Measurements from ENCODE around the gene TIGD1.
"Not testable (repeated sequence)": the region's sequence is repeated elsewhere in the genome, so short reads cannot be mapped to it uniquely, and the experiment has no call there.

Gene TIGD1

DNA sequence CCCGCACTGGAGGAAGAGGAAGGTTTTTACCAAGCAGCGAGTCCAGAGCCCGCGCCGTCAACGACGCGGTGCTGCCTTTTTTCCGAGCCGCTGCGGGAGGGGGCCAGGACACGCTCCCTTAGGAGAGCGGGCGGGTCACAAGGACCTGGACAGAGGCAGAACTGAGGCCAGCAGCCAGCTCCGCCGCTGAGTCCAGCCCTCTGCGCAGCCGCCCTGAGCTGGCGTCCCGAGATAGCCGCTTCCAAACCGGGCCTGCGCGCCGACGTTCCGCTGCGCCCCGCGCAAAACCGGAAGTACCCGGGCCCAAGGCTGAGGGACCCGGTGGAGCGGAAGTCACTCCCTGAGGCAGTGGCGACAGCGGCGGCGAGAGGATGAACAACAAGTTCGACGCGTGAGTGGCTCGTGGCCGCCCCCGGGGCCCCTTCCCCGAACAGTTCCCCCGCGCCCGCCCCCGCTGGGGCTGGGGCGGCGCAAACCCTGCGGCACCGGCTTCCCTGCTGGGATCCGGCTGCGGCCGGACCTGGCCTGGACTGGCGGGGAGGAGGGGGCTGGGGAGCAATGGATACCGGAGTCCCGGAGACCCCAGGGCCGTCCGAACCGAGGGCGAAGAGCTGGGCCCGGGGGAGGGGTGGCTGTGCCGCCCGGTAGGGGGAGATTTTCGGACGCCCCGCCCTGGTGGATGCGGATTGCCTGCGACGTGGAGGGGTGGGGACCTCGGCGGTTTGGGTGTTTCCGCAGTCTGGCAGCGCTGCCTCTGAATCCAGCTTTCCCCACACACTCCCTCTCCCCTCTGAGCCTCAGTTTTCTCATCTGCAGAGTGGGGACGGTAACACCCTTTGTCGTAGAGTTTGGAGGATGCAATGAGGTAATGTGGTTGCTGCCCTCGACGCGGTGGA lies at the start of gene TIGD1, which contains the start of gene EIF4E2:
TIGD1 (minus strand) TSS at position 204 of the 896 bp plus-strand sequence. CDS start 675 bp downstream, outside the sequence.
EIF4E2 (plus strand) TSS at position 336 of the 896 bp plus-strand sequence; CDS start at position 372, 36 bp downstream.
- peak; percentile 85 to 89 (median 86) for DNase-seq

GRCh38 chr2:232598293-232598692 lies 47.9 kb upstream of the TIGD1 start:
- DNase-seq: no peak

- DNase-seq: no peak
Measured at GRCh38 chr2:232597362-232598079, 47.2 kb upstream of the TIGD1 start.

DNA sequence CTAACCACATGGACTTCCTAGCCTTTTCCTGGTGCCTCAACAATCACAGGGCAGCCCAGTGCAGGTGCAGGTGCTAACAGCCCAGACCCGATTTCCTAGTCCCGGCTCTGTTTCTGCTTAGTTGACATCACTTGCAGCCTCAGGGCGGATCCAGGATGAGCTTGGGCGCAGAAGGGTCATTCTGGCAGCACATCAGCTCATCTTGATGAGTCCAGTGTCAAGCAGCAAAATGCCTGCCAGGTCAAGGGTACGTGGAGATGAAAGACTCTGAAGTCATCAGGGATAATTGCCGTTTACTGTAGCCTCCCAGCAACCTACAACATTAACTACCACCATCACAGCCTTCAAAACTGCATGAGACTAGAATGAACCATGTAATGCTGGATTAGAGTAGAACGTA lies 43.6 kb upstream of the TIGD1 start:
- DNase-seq: no peak

- DNase-seq: no peak
Measured at GRCh38 chr2:232592772-232593395, 42.5 kb upstream of the TIGD1 start.

GRCh38 chr2:232588680-232589585 lies 38.6 kb upstream of the TIGD1 start:
- no peak for DNase-seq

GRCh38 chr2:232588031-232588430 lies 37.7 kb upstream of the TIGD1 start:
- no peak for DNase-seq

DNA sequence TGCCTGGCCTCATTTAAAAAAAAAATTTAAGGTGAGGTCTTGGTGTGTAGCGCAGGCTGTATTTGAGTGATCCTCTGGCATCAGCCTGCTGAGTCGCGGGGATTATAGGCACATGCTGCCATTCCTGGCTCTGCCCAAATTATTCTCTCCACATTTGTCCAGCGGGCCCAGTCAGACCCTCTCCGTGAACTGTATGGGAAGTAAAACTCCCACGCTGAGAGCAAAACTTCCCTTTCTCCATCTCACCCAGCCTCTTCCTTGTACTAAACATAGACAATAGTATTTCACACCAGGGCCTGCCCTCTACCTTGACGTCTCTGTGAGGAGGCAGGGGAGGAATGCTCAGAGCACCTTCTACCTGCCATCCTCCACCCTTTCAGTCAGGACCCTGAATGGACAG lies 37.2 kb upstream of the TIGD1 start:
- no peak for DNase-seq

GRCh38 chr2:232586943-232587505 lies 36.7 kb upstream of the TIGD1 start:
- no peak for DNase-seq

DNA sequence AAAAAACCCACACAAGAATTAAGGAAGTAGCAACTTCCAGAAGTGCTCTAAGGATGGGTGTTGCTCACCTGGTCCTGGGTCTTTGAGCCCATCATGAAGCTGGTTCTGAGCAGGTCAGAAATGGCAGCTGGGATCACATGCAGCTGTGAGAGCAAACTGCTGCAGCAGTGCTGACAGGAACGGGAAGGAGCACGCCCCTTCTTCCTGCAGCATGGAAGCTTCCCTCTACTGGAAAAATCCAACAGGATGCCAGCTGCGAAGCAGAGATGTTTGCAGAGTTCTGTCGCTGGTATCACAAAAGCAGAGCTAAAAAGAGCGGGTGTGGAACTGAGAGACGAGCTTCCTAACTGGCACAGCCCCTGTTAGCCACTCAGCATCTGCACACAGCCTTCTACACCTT lies 33.9 kb upstream of the TIGD1 start:
- DNase-seq: no peak

GRCh38 chr2:232581725-232582124 lies 31.4 kb upstream of the TIGD1 start:
- DNase-seq: no peak

DNA sequence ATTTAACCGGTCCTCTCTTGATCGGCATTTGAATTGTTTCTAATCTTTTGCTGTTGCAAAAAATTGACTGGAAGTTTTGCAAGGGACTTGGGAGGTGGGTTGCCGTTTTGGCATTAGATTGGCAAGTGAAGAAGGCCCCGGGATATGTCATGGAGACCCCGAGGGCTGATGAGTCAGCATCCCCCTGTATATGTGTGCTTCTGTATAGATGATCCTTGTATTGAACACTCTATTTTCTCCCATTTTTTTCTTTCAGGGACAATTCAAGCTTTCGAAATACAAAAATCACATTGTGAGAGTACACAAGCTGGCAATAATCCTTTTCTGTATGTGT lies 30.3 kb upstream of the TIGD1 start:
- DNase-seq: no peak

DNA sequence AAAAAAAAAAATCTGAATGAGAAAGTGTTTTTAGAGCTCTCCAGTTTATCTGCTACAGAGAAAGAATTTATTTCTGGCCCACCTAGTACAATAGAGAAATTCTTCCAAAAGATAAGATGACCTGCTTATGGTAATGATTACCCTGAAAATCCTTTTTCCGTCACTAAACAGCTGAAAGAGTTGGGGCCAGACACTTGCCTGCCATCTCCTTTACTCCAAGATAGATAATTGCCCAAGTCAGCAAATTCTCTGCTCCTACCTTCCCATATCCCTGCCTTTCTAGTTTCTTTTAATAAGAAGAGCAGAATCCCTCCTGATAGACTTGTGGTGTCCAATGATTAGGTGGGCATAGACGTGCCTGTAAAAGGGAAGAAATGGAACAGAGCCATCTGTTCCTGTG lies 28.3 kb upstream of the TIGD1 start:
- no peak for DNase-seq

DNA sequence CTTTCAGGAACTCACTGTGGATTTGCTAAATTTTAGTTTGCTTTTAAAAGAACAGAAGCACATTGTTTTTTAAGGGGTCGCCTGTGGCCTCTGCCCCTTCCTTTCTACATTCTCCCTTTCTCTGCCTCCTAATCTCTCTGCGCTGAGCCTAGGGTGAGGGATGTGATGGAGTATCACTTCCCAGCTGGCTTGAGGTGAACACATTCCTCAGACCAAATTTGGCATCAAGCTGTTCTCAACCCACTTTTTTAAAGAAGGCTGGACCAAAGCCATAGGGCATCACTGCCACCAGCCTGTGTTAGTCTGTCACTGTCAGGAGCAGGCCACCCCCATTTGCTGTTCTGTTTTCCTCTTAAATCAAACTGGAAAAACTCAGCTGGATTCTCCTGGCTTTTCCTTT lies 27.5 kb upstream of the TIGD1 start:
- no peak for DNase-seq

GRCh38 chr2:232576995-232577394 lies 26.6 kb upstream of the TIGD1 start:
- no peak for DNase-seq

- no peak for DNase-seq
Measured at GRCh38 chr2:232575404-232575746, 25.0 kb upstream of the TIGD1 start.

DNA sequence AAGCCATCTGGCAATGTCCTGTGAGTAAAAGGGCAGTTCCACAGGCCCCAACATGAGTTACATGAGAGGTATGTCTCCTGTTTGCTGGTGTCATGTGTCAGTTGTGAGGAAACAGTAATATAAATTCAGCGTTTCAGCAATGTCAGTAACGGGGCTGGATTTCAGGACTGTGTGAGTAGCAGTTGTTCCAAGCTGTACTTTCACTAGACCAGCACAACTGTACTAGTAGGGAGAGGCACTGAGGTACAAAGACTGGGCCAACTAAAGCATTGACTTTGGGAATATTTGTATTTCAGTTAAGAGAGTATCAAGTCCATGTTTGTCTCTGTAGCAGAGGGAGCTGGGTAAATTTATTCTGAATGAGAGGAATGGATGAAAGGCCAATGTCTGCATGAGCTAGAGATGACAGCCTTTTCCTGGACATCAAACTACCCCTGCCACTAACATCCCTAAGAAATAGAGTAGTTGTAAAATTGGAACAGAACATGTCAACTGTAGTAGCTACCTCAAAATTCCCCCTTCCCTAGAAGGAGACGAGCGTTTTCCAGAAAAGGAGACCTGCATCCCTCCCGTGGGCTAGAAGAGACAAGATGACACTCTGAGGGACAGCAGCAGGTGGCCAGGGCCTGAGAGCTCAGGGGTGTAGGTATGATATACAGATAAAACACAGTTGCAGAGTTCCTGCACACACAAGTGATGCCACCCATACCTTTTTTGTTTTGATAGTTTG lies 24.5 kb upstream of the TIGD1 start:
- no peak for DNase-seq

- no peak for DNase-seq
Measured at GRCh38 chr2:232573771-232574435, 23.5 kb upstream of the TIGD1 start.

- DNase-seq: no peak
Measured at GRCh38 chr2:232573042-232573441, 22.7 kb upstream of the TIGD1 start.

GRCh38 chr2:232571026-232571474 lies 20.7 kb upstream of the TIGD1 start:
- DNase-seq: no peak

DNA sequence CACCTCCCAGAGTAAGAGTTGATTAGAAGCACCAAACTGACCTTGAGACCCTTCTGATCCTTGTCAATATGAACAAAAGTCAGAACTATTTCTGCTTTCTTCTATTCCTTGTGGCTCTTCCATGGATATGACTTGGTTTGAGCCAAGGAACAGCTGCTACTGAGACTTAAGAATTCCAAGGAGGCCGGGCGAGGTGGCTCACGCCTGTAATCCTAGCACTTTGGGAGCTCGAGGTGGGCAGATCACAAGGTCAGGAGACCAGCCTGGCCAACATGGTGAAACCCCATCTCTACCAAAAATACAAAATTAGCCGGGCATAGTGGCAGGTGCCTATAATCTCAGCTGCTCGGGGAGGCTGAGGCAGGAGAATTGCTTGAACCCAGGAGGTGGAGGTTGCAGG lies 20.1 kb upstream of the TIGD1 start:
- not testable (repeated sequence) for DNase-seq
